SU-DHL-6 (cell line): Measurements from ENCODE around the gene KLHL8.
A peak's percentile ranks its signal among the peaks of the same experiment; 100 is the strongest.

Source experiments
- H2AFZ ChIP-seq: fragments of 200-600 bp; sonication (generic); 2 replicates; pipeline ENCODE4 v1.6.1; 2014; ENCODE audit warnings: low read depth, mild to moderate bottlenecking, moderate library complexity, mixed read lengths, antibody characterized with exemption, low read length; ENCODE audit not compliant: severe bottlenecking
- H3F3A ChIP-seq: fragments of 200-600 bp; shearing (Covaris generic); 2 replicates; pipeline ENCODE4 v1.6.0; 2016; ENCODE audit warnings: antibody characterized with exemption, mild to moderate bottlenecking; ENCODE audit not compliant: insufficient read depth
- H3K27ac ChIP-seq: fragments of 200-600 bp; sonication (generic); 2 replicates; pipeline ENCODE4 v1.5.1; 2016; ENCODE audit warnings: low read depth, mild to moderate bottlenecking, low read length, moderate library complexity, mixed read lengths
- H3K27me3 ChIP-seq: fragments of 200-600 bp; sonication (generic), shearing (Covaris generic); 2 replicates; pipeline ENCODE4 v1.6.0; 2014; ENCODE audit warnings: mild to moderate bottlenecking, low read length
- H3K36me3 ChIP-seq: fragments of 200-600 bp; sonication (generic); 2 replicates; pipeline ENCODE4 v1.6.1; 2014; ENCODE audit warnings: mild to moderate bottlenecking, low read length, mixed read lengths
- H3K4me2 ChIP-seq: fragments of 300-600, 200-600 bp; shearing (Covaris generic), sonication (generic); 2 replicates; pipeline ENCODE4 v1.6.0; 2014; ENCODE audit warnings: low read length, low read depth, mild to moderate bottlenecking; ENCODE audit not compliant: poor library complexity, severe bottlenecking
- H3K4me3 ChIP-seq: fragments of 200-600 bp; sonication (generic); 2 replicates; pipeline ENCODE4 v1.5.1; 2014; ENCODE audit warnings: antibody characterized with exemption, low read length, mild to moderate bottlenecking, mixed read lengths; ENCODE audit not compliant: insufficient read depth, poor library complexity, severe bottlenecking
- H3K79me2 ChIP-seq: fragments of 200-600 bp; sonication (generic); 2 replicates; pipeline ENCODE4 v1.6.1; 2014; ENCODE audit warnings: mild to moderate bottlenecking, low read length, moderate library complexity; ENCODE audit not compliant: insufficient read depth
- H3K9ac ChIP-seq: fragments of 200-600 bp; sonication (generic); 2 replicates; pipeline ENCODE4 v1.7.0; 2014; ENCODE audit warnings: mild to moderate bottlenecking, low read length
- H3K9me2 ChIP-seq: fragments of 200-600 bp; sonication (generic); replicated peaks from 2 replicates; pipeline ENCODE4 v1.6.1; 2014; ENCODE audit warnings: low read length; ENCODE audit not compliant: insufficient read depth
- H3K9me3 ChIP-seq: fragments of 200-600 bp; sonication (generic); 2 replicates; pipeline ENCODE4 v1.6.1; 2014; ENCODE audit warnings: low read length, mixed read lengths; ENCODE audit not compliant: insufficient read depth
- H4K20me1 ChIP-seq: fragments of 200-600 bp; sonication (generic); 2 replicates; pipeline ENCODE4 v1.6.1; 2014; ENCODE audit warnings: low read depth, mild to moderate bottlenecking, antibody characterized with exemption, low read length, moderate library complexity, mixed read lengths
- CTCF ChIP-seq: fragments of 200-600 bp; sonication (generic); IDR thresholded peaks from one replicate; pipeline ENCODE4 v1.5.1; 2017; ENCODE audit warnings: antibody characterized with exemption, mild to moderate bottlenecking, low read length, moderate library complexity; ENCODE audit not compliant: insufficient read depth, poor library complexity, severe bottlenecking
- EZH2phosphoT487 ChIP-seq: fragments of 200-600 bp; sonication (generic), shearing (Covaris generic); conservative IDR thresholded peaks from 2 replicates; pipeline ENCODE4 v1.6.1; 2018; ENCODE audit warnings: mild to moderate bottlenecking, antibody characterized with exemption, low read length, moderate library complexity, mixed read lengths

Gene KLHL8

DNA sequence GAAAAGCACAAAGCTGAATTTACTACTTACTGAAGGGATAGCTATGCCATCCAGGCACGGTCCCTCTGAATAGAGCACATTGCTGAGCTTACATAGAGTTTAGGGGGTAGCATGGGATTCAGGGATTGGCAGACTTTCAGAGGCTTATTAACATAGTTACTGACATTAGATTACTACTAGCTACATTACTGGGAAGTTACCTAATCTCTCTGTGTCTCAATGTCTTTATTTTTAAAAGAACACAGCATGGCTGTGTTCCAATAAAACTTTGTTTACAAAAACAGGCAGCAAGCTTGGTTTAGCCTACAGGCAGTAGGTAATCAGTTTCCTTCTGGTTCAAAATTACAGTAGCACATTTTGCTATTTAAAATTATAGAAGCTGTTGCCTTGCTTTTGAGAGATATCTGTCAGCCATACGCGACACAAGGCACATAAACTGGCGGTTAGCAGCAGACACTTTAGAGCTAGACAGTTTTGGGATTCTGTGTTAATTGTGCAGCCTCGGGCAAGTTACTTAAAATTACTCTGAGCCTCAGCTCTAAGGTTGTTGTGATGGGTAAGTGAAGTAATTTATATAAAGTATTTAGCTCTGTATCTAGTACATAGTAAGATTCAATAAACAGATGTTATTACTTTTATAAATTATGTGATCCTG lies 6.9 kb downstream of the KLHL8 start:
- Histone ChIP-seq H3K4me3 (no peak overlapping the region), H3K4me2 (no peak overlapping the region), H3K79me2 (peaks cover 30% of the 10 kb centered on the region; the same call in 1 of the 2 replicates), H2AFZ (no peak overlapping the region), H3K27ac (no peak overlapping the region), H4K20me1 (no peaks in the 10 kb centered on the region), H3K27me3 (no peaks in the 10 kb centered on the region), H3K36me3 (no peaks in the 10 kb centered on the region), H3K9me2 (no peaks in the 10 kb centered on the region), H3F3A (no peaks in the 10 kb centered on the region), H3K9ac (no peak overlapping the region), H3K9me3 (no peaks in the 10 kb centered on the region)
- no peak for TF ChIP-seq CTCF
- TF ChIP-seq EZH2phosphoT487: no peak

- no peaks in the 10 kb centered on the region for H3K27me3 ChIP-seq
- H4K20me1 ChIP-seq: no peaks in the 10 kb centered on the region
- H3F3A ChIP-seq: no peaks in the 10 kb centered on the region
- H3K4me3 ChIP-seq: no peak overlapping the region
- no peak overlapping the region for H3K4me2 ChIP-seq
- no peaks in the 10 kb centered on the region for H3K9me2 ChIP-seq
- peaks cover 30% of the 10 kb centered on the region; the same call in 1 of the 2 replicates for H3K79me2 ChIP-seq
- H3K27ac ChIP-seq: no peak overlapping the region
- TF ChIP-seq CTCF (no peak), EZH2phosphoT487 (no peak)
- H3K9me3 ChIP-seq: no peaks in the 10 kb centered on the region
- H3K9ac ChIP-seq: no peak overlapping the region
- no peaks in the 10 kb centered on the region for H3K36me3 ChIP-seq
- H2AFZ ChIP-seq: no peak overlapping the region
Observed at GRCh38 chr4:87211249-87211952, 9.0 kb downstream of the KLHL8 start.

- TF ChIP-seq CTCF (no peak), EZH2phosphoT487 (no peak)
- H3K27ac ChIP-seq: no peak overlapping the region
- H3K36me3 ChIP-seq: no peaks in the 10 kb centered on the region
- no peaks in the 10 kb centered on the region for H3K9me2 ChIP-seq
- no peak overlapping the region for H3K9ac ChIP-seq
- no peaks in the 10 kb centered on the region for H3K27me3 ChIP-seq
- H3K79me2 ChIP-seq: peaks cover 19% of the 10 kb centered on the region; the same call in 1 of the 2 replicates
- H3K4me3 ChIP-seq: no peak overlapping the region
- H3K4me2 ChIP-seq: peak overlapping the region; percentile 22
- H2AFZ ChIP-seq: no peak overlapping the region
- H3F3A ChIP-seq: no peaks in the 10 kb centered on the region
- no peaks in the 10 kb centered on the region for H3K9me3 ChIP-seq
- H4K20me1 ChIP-seq: no peaks in the 10 kb centered on the region
Observed at GRCh38 chr4:87209696-87210095, 10.7 kb downstream of the KLHL8 start.
